Neural cell (in vitro differentiated cells): Measurements from ENCODE around the gene DUSP7. TPM values are rescaled to one million over a fixed set of nuclear protein-coding genes. Genes with fewer than 3 reads are reported as not detected.

Experiments used
- H2AFZ ChIP-seq: fragments of 200-600, 300-800 bp; sonication (generic), shearing (Covaris generic); 2 replicates; pipeline ENCODE4 v1.6.0; 2014; ENCODE audit warnings: low read depth, mild to moderate bottlenecking, antibody characterized with exemption, low read length, moderate library complexity
- H3F3A ChIP-seq: fragments of 200-600 bp; shearing (Covaris generic); 2 replicates; pipeline ENCODE4 v1.6.1; 2016; ENCODE audit warnings: mild to moderate bottlenecking, moderate library complexity, mixed read lengths, antibody characterized with exemption, low read length; ENCODE audit not compliant: insufficient read depth, poor library complexity, severe bottlenecking
- H3K27ac ChIP-seq: fragments of 200-600, 300-800 bp; sonication (generic), shearing (Covaris generic); 2 replicates; pipeline ENCODE4 v1.5.1; 2014; ENCODE audit warnings: mild to moderate bottlenecking, low read length, moderate library complexity
- H3K27me3 ChIP-seq: fragments of 300-800, 200-600 bp; sonication (generic), shearing (Covaris generic); 2 replicates; pipeline ENCODE4 v1.6.0; 2014; ENCODE audit warnings: mild to moderate bottlenecking, low read depth, low read length, moderate library complexity; ENCODE audit not compliant: insufficient read depth
- H3K36me3 ChIP-seq: fragments of 300-800, 200-600 bp; sonication (generic), shearing (Covaris generic); 2 replicates; pipeline ENCODE4 v1.5.1; 2014; ENCODE audit warnings: mild to moderate bottlenecking, antibody characterized with exemption, low read length, moderate library complexity; ENCODE audit not compliant: insufficient read depth
- H3K4me2 ChIP-seq: fragments of 300-800, 200-600 bp; sonication (generic), shearing (Covaris generic); 2 replicates; pipeline ENCODE4 v1.6.0; 2014; ENCODE audit warnings: mild to moderate bottlenecking, low read length
- H3K4me3 ChIP-seq: fragments of 300-800, 200-600 bp; sonication (generic), shearing (Covaris generic); 2 replicates; pipeline ENCODE4 v1.5.1; 2014; ENCODE audit warnings: mild to moderate bottlenecking, low read length, moderate library complexity
- H3K79me2 ChIP-seq: fragments of 200-600 bp; shearing (Covaris generic); replicated peaks from 2 replicates; pipeline ENCODE4 v1.6.0; 2014; ENCODE audit warnings: mild to moderate bottlenecking, low read length, moderate library complexity; ENCODE audit not compliant: insufficient read depth
- H3K9ac ChIP-seq: fragments of 300-800, 200-600 bp; sonication (generic), shearing (Covaris generic); 2 replicates; pipeline ENCODE4 v1.6.1; 2016; ENCODE audit warnings: mild to moderate bottlenecking, low read length, mixed read lengths
- H3K9me2 ChIP-seq: fragments of 200-600 bp; shearing (Covaris generic); 2 replicates; pipeline ENCODE4 v1.6.1; 2016; ENCODE audit warnings: mild to moderate bottlenecking, low read length, mixed read lengths; ENCODE audit not compliant: insufficient read depth
- H3K9me3 ChIP-seq: fragments of 200-600, 300-800 bp; sonication (generic), shearing (Covaris generic); 2 replicates; pipeline ENCODE4 v1.6.1; 2016; ENCODE audit warnings: mild to moderate bottlenecking, mixed run types, low read length, moderate library complexity, mixed read lengths
- H4K20me1 ChIP-seq: fragments of 200-600 bp; shearing (Covaris generic); 2 replicates; pipeline ENCODE4 v1.6.1; 2016; ENCODE audit warnings: mild to moderate bottlenecking, mixed run types; ENCODE audit not compliant: insufficient read depth
- EP300 ChIP-seq: fragments of 450-650 bp; conservative IDR thresholded peaks from 2 replicates; pipeline ENCODE4 v1.6.1; 2014; ENCODE audit warnings: antibody characterized with exemption, mild to moderate bottlenecking, moderate library complexity; ENCODE audit not compliant: poor library complexity, severe bottlenecking
- EZH2 ChIP-seq: fragments of 200-600, 300-800 bp; shearing (Covaris generic), sonication (generic); IDR thresholded peaks from 2 replicates; pipeline ENCODE4 v1.6.1; 2014; ENCODE audit warnings: antibody characterized with exemption, low read length, borderline replicate concordance, mild to moderate bottlenecking; ENCODE audit not compliant: insufficient read depth, poor library complexity, severe bottlenecking
- MXI1 ChIP-seq: fragments of 450-650 bp; conservative IDR thresholded peaks from 2 replicates; pipeline ENCODE4 v1.6.1; 2014; ENCODE audit warnings: antibody characterized with exemption, mild to moderate bottlenecking; ENCODE audit not compliant: poor library complexity, severe bottlenecking
- POLR2AphosphoS5 ChIP-seq: IDR thresholded peaks from 2 replicates; pipeline ENCODE4 v1.6.1; 2012
- RAD21 ChIP-seq: fragments of 450-650 bp; conservative IDR thresholded peaks from 2 replicates; pipeline ENCODE4 v1.6.1; 2014; ENCODE audit warnings: antibody characterized with exemption, mild to moderate bottlenecking, moderate library complexity
- SMC3 ChIP-seq: fragments of 450-650 bp; conservative IDR thresholded peaks from 2 replicates; pipeline ENCODE4 v1.6.1; 2014; ENCODE audit warnings: antibody characterized with exemption, mild to moderate bottlenecking, moderate library complexity; ENCODE audit not compliant: poor library complexity
- TAF1 ChIP-seq: IDR thresholded peaks from 2 replicates; pipeline ENCODE4 v1.6.1; 2012; ENCODE audit warnings: low read depth
- polyA plus RNA-seq: library from polyadenylated mRNA; depleted of rRNA; stranded (reverse); fragments of >200 nt; gene quantifications from 2 replicates; pipeline ENCODE4 v1.2.3, GENCODE V29; 2014
- TF ChIP-seq, protein P1 (sequence below): fragments of 450-650 bp; IDR thresholded peaks from 2 replicates; pipeline ENCODE4 v1.5.1; 2014; ENCODE audit warnings: antibody characterized with exemption, mild to moderate bottlenecking, moderate library complexity; ENCODE audit not compliant: poor library complexity, severe bottlenecking
- TF ChIP-seq, protein P2 (sequence below): IDR thresholded peaks from 2 replicates; pipeline ENCODE4 v1.6.1; 2012; ENCODE audit warnings: borderline replicate concordance

The DUSP7 gene
- polyA plus RNA-seq, 1 donor from 2014 or later, result 8.5 TPM

DNA sequence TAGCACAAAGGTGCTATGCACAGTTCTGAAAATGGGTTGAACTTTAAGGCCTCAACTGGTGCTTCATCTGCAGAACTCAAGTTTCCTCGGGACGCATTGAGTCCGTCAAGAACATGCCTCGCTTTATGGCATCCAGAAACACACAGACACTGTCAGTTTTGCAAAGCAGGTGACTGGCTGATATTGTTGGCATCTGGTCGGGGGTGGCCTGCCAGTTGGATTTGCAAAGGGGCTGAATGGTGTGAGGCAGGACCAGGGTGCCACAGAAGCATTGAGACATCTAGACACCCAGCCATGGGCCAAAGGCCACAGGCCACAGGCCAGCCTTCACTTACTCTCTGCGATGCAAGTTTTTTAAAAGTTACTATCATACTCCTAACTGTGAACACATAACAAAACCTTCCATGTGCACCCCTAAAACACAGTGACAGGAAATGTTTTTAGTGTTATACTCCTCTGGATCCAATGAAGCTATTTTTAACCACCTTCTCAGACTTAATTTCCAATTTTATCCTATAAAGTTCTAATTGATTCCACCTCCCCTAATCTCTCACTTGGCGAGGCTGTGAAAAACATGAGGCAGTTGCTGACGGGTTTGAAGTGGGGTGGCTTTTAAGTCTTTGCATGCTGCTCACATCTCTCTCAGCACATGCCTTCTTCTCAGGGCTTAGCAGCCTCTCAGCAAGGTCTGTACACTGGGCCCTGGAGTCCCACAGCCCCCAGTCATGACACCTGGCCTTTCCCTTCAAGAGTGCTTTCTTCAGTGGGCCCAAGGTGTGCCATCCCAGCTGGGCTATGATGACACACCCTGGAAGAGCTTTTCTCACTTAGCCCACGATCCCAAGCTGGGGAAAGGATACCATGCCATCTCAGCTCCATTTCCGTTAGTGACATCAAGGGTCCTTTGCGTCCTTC is 38.5 kb upstream of the DUSP7 start:
- no peak overlapping the region for H3K4me3 ChIP-seq
- no peak overlapping the region for H3K4me2 ChIP-seq
- no peak overlapping the region for H2AFZ ChIP-seq
- no peaks in the 10 kb centered on the region for H4K20me1 ChIP-seq
- H3K9me3 ChIP-seq, result no peaks in the 10 kb centered on the region
- H3K36me3 ChIP-seq, result no peaks in the 10 kb centered on the region
- H3F3A ChIP-seq, result no peaks in the 10 kb centered on the region
- no peaks in the 10 kb centered on the region for H3K79me2 ChIP-seq
- no peaks in the 10 kb centered on the region for H3K9me2 ChIP-seq
- no peaks in the 10 kb centered on the region for H3K27me3 ChIP-seq
- no peak overlapping the region for H3K27ac ChIP-seq
- no peak overlapping the region for H3K9ac ChIP-seq
- TF ChIP-seq EZH2, result no peak
- no peak for TF ChIP-seq MXI1
- no peak for TF ChIP-seq SMC3
- no peak for TF ChIP-seq TAF1
- TF ChIP-seq, protein P1, sequence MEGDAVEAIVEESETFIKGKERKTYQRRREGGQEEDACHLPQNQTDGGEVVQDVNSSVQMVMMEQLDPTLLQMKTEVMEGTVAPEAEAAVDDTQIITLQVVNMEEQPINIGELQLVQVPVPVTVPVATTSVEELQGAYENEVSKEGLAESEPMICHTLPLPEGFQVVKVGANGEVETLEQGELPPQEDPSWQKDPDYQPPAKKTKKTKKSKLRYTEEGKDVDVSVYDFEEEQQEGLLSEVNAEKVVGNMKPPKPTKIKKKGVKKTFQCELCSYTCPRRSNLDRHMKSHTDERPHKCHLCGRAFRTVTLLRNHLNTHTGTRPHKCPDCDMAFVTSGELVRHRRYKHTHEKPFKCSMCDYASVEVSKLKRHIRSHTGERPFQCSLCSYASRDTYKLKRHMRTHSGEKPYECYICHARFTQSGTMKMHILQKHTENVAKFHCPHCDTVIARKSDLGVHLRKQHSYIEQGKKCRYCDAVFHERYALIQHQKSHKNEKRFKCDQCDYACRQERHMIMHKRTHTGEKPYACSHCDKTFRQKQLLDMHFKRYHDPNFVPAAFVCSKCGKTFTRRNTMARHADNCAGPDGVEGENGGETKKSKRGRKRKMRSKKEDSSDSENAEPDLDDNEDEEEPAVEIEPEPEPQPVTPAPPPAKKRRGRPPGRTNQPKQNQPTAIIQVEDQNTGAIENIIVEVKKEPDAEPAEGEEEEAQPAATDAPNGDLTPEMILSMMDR, result no peak
- no peak for TF ChIP-seq RAD21
- no peak for TF ChIP-seq EP300
- TF ChIP-seq, protein P2, sequence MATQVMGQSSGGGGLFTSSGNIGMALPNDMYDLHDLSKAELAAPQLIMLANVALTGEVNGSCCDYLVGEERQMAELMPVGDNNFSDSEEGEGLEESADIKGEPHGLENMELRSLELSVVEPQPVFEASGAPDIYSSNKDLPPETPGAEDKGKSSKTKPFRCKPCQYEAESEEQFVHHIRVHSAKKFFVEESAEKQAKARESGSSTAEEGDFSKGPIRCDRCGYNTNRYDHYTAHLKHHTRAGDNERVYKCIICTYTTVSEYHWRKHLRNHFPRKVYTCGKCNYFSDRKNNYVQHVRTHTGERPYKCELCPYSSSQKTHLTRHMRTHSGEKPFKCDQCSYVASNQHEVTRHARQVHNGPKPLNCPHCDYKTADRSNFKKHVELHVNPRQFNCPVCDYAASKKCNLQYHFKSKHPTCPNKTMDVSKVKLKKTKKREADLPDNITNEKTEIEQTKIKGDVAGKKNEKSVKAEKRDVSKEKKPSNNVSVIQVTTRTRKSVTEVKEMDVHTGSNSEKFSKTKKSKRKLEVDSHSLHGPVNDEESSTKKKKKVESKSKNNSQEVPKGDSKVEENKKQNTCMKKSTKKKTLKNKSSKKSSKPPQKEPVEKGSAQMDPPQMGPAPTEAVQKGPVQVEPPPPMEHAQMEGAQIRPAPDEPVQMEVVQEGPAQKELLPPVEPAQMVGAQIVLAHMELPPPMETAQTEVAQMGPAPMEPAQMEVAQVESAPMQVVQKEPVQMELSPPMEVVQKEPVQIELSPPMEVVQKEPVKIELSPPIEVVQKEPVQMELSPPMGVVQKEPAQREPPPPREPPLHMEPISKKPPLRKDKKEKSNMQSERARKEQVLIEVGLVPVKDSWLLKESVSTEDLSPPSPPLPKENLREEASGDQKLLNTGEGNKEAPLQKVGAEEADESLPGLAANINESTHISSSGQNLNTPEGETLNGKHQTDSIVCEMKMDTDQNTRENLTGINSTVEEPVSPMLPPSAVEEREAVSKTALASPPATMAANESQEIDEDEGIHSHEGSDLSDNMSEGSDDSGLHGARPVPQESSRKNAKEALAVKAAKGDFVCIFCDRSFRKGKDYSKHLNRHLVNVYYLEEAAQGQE, result no peak
- no peak for TF ChIP-seq POLR2AphosphoS5

DNA sequence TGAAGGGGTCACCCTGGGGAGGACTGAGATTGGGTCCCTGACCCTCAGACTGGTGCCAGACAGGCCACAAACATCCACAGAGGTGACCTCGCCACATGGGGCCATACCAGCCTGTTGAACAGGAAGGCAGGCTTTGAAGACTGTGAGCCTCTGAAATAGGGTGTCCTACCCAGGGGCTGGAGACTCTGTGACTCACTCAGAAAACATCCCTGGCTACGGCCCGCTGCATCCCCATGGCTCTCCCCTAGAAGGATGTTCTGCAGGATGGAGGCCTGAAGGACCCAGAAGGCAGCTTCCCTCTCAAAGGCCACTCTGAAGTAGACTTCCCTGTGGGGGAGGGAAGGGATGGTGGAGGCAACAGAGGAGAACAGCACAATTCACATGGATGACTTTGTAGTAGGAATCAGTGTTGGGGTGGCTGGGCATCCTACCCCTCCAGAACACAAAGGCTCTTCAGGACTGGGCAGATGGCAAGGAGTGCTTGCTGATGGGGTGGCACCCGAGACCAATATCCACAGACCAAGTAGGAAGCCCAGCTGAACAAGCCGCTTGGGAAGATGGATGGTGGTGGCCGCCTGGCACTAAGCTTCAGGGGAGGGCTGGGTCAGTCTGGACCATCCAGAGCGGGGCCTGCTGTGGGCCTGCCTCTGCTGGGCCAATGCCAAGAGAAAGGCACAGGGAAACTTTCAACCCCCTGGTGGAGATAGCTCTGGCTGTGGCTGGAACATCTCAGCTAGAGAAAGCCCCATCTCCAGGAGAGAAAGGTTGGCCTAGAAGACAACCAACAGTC is 37.6 kb upstream of the DUSP7 start:
- Histone ChIP-seq H3K9me2 (no peaks in the 10 kb centered on the region), H3K27me3 (no peaks in the 10 kb centered on the region), H3K4me3 (no peak overlapping the region), H3K27ac (no peak overlapping the region), H3K9ac (no peak overlapping the region), H3F3A (no peaks in the 10 kb centered on the region), H4K20me1 (no peaks in the 10 kb centered on the region), H3K79me2 (no peaks in the 10 kb centered on the region), H3K9me3 (no peaks in the 10 kb centered on the region), H2AFZ (no peak overlapping the region), H3K36me3 (no peaks in the 10 kb centered on the region), H3K4me2 (no peak overlapping the region)
- no peak for TF ChIP-seq RAD21
- TF ChIP-seq, protein P2, result no peak
- TF ChIP-seq SMC3, result no peak
- TF ChIP-seq POLR2AphosphoS5, result no peak
- TF ChIP-seq, protein P1, result no peak
- no peak for TF ChIP-seq TAF1
- no peak for TF ChIP-seq MXI1
- TF ChIP-seq EP300, result no peak
- TF ChIP-seq EZH2, result no peak
